Cerebellar nuclear complex (tissue), 1 donor: Measurements from ENCODE around the gene ADGRD2.
"Not testable (repeated sequence)": the region's sequence is repeated elsewhere in the genome, so short reads cannot be mapped to it uniquely, and the experiment has no call there.

Experiments
- DNase-seq, 2 experiments: peaks; one replicate each; lab custom pipeline; 2025; lab: John Stamatoyannopoulos, UW

Gene ADGRD2

GRCh38 chr9:124450241-124450924 is at the start of gene ADGRD2:
Gene ADGRD2 (plus strand): TSS chr9:124450451. CDS start chr9:124451667, 1,216 bp downstream.
- no peak for DNase-seq

- DNase-seq = no peak
Measured at GRCh38 chr9:124403246-124403645, 47.0 kb upstream of the ADGRD2 start.

GRCh38 chr9:124409410-124409809 is 40.8 kb upstream of the ADGRD2 start:
- no peak for DNase-seq

GRCh38 chr9:124410321-124410913 is 39.8 kb upstream of the ADGRD2 start:
- DNase-seq = no peak

GRCh38 chr9:124411514-124412227 is 38.6 kb upstream of the ADGRD2 start:
- no peak for DNase-seq

- DNase-seq = no peak
Measured at GRCh38 chr9:124412228-124412575, 38.0 kb upstream of the ADGRD2 start.

- no peak for DNase-seq
Measured at GRCh38 chr9:124414612-124415011, 35.6 kb upstream of the ADGRD2 start.

- DNase-seq = peak; percentile 53 to 79
Measured at GRCh38 chr9:124415102-124415851, 35.0 kb upstream of the ADGRD2 start, which contains the start of gene PSMB7. Gene PSMB7 (minus strand): TSS chr9:124415442. CDS start chr9:124415425, 17 bp downstream.

GRCh38 chr9:124415852-124416484 is 34.3 kb upstream of the ADGRD2 start:
- DNase-seq = no peak

GRCh38 chr9:124419832-124420489 is 30.3 kb upstream of the ADGRD2 start:
- DNase-seq = no peak

GRCh38 chr9:124420991-124421543 is 29.2 kb upstream of the ADGRD2 start:
- DNase-seq = peak in 1 of 2 experiments; percentile 58

GRCh38 chr9:124423155-124423554 is 27.1 kb upstream of the ADGRD2 start:
- no peak for DNase-seq

- DNase-seq = no peak
Measured at GRCh38 chr9:124423591-124423990, 26.7 kb upstream of the ADGRD2 start.

- DNase-seq = not testable (repeated sequence)
Measured at GRCh38 chr9:124425733-124426132, 24.5 kb upstream of the ADGRD2 start.

- DNase-seq = no peak
Measured at GRCh38 chr9:124426361-124426760, 23.9 kb upstream of the ADGRD2 start.

- no peak for DNase-seq
Measured at GRCh38 chr9:124427281-124427680, 23.0 kb upstream of the ADGRD2 start.

GRCh38 chr9:124428751-124429529 is 21.3 kb upstream of the ADGRD2 start:
- DNase-seq = peak in 1 of 2 experiments; percentile 80

GRCh38 chr9:124429530-124429867 is 20.8 kb upstream of the ADGRD2 start:
- DNase-seq = peak in 1 of 2 experiments; percentile 30

GRCh38 chr9:124436320-124436719 is 13.9 kb upstream of the ADGRD2 start:
- no peak for DNase-seq

- DNase-seq = no peak
Measured at GRCh38 chr9:124437086-124437485, 13.2 kb upstream of the ADGRD2 start.
